K562 (cell line): ENCODE data around the gene SFTPB. TPM values are rescaled to one million over a fixed set of nuclear protein-coding genes. Genes with fewer than 3 reads are reported as not detected.

ENCODE experiments used
- ATAC-seq: fragments of 200-7000 bp; cut with Tn5 transposase; 3 replicates; pipeline ENCODE4 v1.9.1; 2020; ENCODE audit warnings: moderate library complexity
- BruUV-seq: library from RNA; stranded (reverse); fragments of 400-500 nt; replicated peaks from 2 replicates; lab custom pipeline; 2021; lab: Mats Ljungman, UMichigan
- CTCF ChIA-PET: fragments of 300-600 bp; formaldehyde crosslinking; extraction: SDS; loops from one replicate; lab custom pipeline; 2021; ENCODE audit warnings: low intra/inter-chr PET ratio; lab: Yijun Ruan, JAX
- POLR2A ChIA-PET: fragments of 300-600, 350-650 bp; sonication (Branson Sonifier 250); formaldehyde crosslinking; extraction: SDS; loops from one replicate; lab custom pipeline; 2021; ENCODE audit warnings: antibody characterized with exemption, inconsistent platforms; lab: Yijun Ruan, JAX
- DNase-seq, 4 experiments: peaks; one replicate each; pipeline versions ENCODE4 v3.0.0 to v3.0.0-alpha.2; 2011 to 2018; ENCODE audit warnings: low spot score in 3 of 4, mixed read lengths in 3 of 4; ENCODE audit errors: extremely low read depth in 1 of 4
- FAIRE-seq: peaks from 2 replicates; lab custom pipeline; 2011; peaks lifted over from hg19 to GRCh38; lab: Jason Lieb, UNC
- H2AFZ ChIP-seq: 2 replicates; pipeline ENCODE4 v1.6.0; 2011; ENCODE audit warnings: low read depth, low read length, control low read depth, inconsistent platforms
- H3K27ac ChIP-seq: fragments of 200-600 bp; 3 replicates; pipeline ENCODE4 v1.8.0; 2011; ENCODE audit warnings: low read depth, mild to moderate bottlenecking, control low read depth, inconsistent platforms, low read length, moderate library complexity, mixed read lengths; ENCODE audit errors: extremely low read depth
- H3K27me3 ChIP-seq, 2 experiments: fragments of 300-600 bp in 1 of 2; 2 replicates in 1 of 2; 3 replicates in 1 of 2; pipeline versions ENCODE4 v1.6.0 to v1.8.0; 2011; ENCODE audit warnings: inconsistent platforms in 2 of 2, low read length in 2 of 2, mild to moderate bottlenecking in 1 of 2, mixed read lengths in 1 of 2, moderate library complexity in 1 of 2; ENCODE audit not compliant: control insufficient read depth in 2 of 2, insufficient read depth in 2 of 2
- H3K36me3 ChIP-seq: fragments of 300-600 bp; 3 replicates; pipeline ENCODE4 v1.8.0; 2011; ENCODE audit warnings: mild to moderate bottlenecking, low read length, inconsistent platforms; ENCODE audit not compliant: control insufficient read depth, insufficient read depth
- H3K4me1 ChIP-seq, 2 experiments: fragments of 200-600 bp in 1 of 2; replicated peaks in 1 of 2; 2 replicates in 1 of 2; 3 replicates in 1 of 2; pipeline versions ENCODE4 v1.5.1 to v1.8.0; 2011; ENCODE audit warnings: inconsistent platforms in 2 of 2, low read length in 2 of 2, mild to moderate bottlenecking in 1 of 2, mixed read lengths in 1 of 2, moderate library complexity in 1 of 2; ENCODE audit not compliant: control insufficient read depth in 2 of 2, insufficient read depth in 2 of 2
- H3K4me2 ChIP-seq: 2 replicates; pipeline ENCODE4 v1.6.1; 2011; ENCODE audit warnings: low read length, control low read depth, inconsistent platforms, mixed read lengths; ENCODE audit not compliant: insufficient read depth
- H3K4me3 ChIP-seq: fragments of 200-600 bp; sonication (generic), shearing (Covaris generic); 2 replicates; pipeline ENCODE4 v1.5.1; 2016; ENCODE audit warnings: control low read depth, inconsistent platforms
- H3K79me2 ChIP-seq: fragments of 200-600 bp; 3 replicates; pipeline ENCODE4 v1.8.0; 2011; ENCODE audit warnings: low read length, inconsistent platforms; ENCODE audit not compliant: control insufficient read depth, insufficient read depth
- H3K9ac ChIP-seq, 2 experiments: 2 replicates each; pipeline versions ENCODE4 v1.6.0 to v1.6.1; 2011; ENCODE audit warnings: low read depth in 2 of 2, low read length in 2 of 2, control low read depth in 1 of 2, inconsistent platforms in 1 of 2, mild to moderate bottlenecking in 1 of 2, mixed read lengths in 1 of 2; ENCODE audit not compliant: insufficient read depth in 1 of 2
- H3K9me1 ChIP-seq: one replicate; pipeline ENCODE4 v1.6.0; 2011; ENCODE audit warnings: inconsistent platforms, mild to moderate bottlenecking, low read length, moderate library complexity; ENCODE audit not compliant: control insufficient read depth, insufficient read depth
- H3K9me3 ChIP-seq: replicated peaks from 2 replicates; pipeline ENCODE4 v1.5.1; 2011; ENCODE audit warnings: low read depth, low read length, inconsistent platforms; ENCODE audit not compliant: control insufficient read depth, insufficient read depth
- H4K20me1 ChIP-seq: replicated peaks from 2 replicates; pipeline ENCODE4 v1.6.1; 2011; ENCODE audit warnings: low read length, inconsistent platforms, mixed read lengths; ENCODE audit not compliant: control insufficient read depth, insufficient read depth
- ARHGAP35 ChIP-seq: fragments of 450-650 bp; IDR thresholded peaks from 2 replicates; pipeline ENCODE4 v1.6.1; 2018; ENCODE audit not compliant: partially characterized antibody
- DPF2 ChIP-seq: fragments of 450-650 bp; IDR thresholded peaks from 2 replicates; pipeline ENCODE4 v1.6.1; 2016
- FOSL1 ChIP-seq: fragments of 200-800 bp; sonication (Bioruptor generic); conservative IDR thresholded peaks from 2 replicates; pipeline ENCODE4 v1.6.1; 2016; ENCODE audit warnings: missing genetic modification characterization, missing compliant biosample characterization
- HMBOX1 ChIP-seq: sonication (generic); IDR thresholded peaks from 2 replicates; pipeline ENCODE4 v1.6.1; 2016
- JUND ChIP-seq, 2 experiments: IDR thresholded peaks; 2 replicates in 1 of 2; 3 replicates in 1 of 2; pipeline ENCODE4 v1.6.1; 2011; ENCODE audit warnings: borderline replicate concordance in 2 of 2, low read depth in 2 of 2, low read length in 2 of 2, improper control_type of control experiment in 1 of 2, missing biosample characterization in 1 of 2, missing genetic modification characterization in 1 of 2, missing genetic modification reagents in 1 of 2
- NELFE ChIP-seq: IDR thresholded peaks from 2 replicates; pipeline ENCODE4 v1.6.1; 2011; ENCODE audit warnings: mild to moderate bottlenecking; ENCODE audit not compliant: insufficient read depth, insufficient read length
- NFIC ChIP-seq: fragments of 450-650 bp; IDR thresholded peaks from 2 replicates; pipeline ENCODE4 v1.6.1; 2017; ENCODE audit warnings: mild to moderate bottlenecking, inconsistent platforms
- PRDM10 ChIP-seq: fragments of 450-650 bp; IDR thresholded peaks from 2 replicates; pipeline ENCODE4 v1.6.1; 2018; ENCODE audit not compliant: partially characterized antibody
- SP2 ChIP-seq: IDR thresholded peaks from 2 replicates; pipeline ENCODE4 v1.6.1; 2011; ENCODE audit warnings: mild to moderate bottlenecking, low read depth, low read length, moderate library complexity; ENCODE audit not compliant: poor library complexity, severe bottlenecking; ENCODE audit errors: extremely low read depth
- TEAD2 ChIP-seq: fragments of 450-650 bp; IDR thresholded peaks from 2 replicates; pipeline ENCODE4 v1.6.1; 2016; ENCODE audit warnings: missing genetic modification characterization, control low read depth, missing compliant biosample characterization
- THRA ChIP-seq: fragments of 450-650 bp; IDR thresholded peaks from 2 replicates; pipeline ENCODE4 v1.6.1; 2017; ENCODE audit warnings: mild to moderate bottlenecking, moderate library complexity
- ZNF449 ChIP-seq: fragments of 250-450 bp; sonication (Bioruptor Pico); IDR thresholded peaks from 2 replicates; pipeline ENCODE4 v1.8.0; 2022; ENCODE audit warnings: moderate library complexity, mild to moderate bottlenecking, inconsistent platforms
- WGBS: fragments of 100-300 bp; shearing (Covaris generic); methylation state at CpG from one replicate; pipeline ENCODE4 v1.1.6; 2016; ENCODE audit warnings: low coverage, mixed read lengths; ENCODE audit not compliant: insufficient coverage; ENCODE audit errors: missing lambda C conversion rate; 5-methylcytosine and 5-hydroxymethylcytosine counted together
- in situ Hi-C: fragments of 300-500 bp; cut with MboI; formaldehyde crosslinking; loops from 4 replicates; pipeline ENCODE4 v1.15.0; 2018; ENCODE audit warnings: inconsistent platforms, mixed read lengths
- intact Hi-C: fragments of 100-400 bp; cut with micrococcal nuclease; formaldehyde crosslinking; loops from 2 replicates; pipeline ENCODE4 v1.14.2; 2022
- polyA plus RNA-seq, 8 experiments: library from polyadenylated mRNA; depleted of rRNA in 4 of 8; stranded (reverse) in 5 of 8; unstranded in 3 of 8; fragments of >200 nt; fragmentation: Nextera tagmentation in 2 of 8; fragmentation: Illumina TruSeq in 1 of 8; extraction: Ambion mirVana in 2 of 8; extraction: Trizol in 1 of 8; gene quantifications; 2 replicates each; pipeline versions ENCODE4 v1.2.1 to v1.2.3, GENCODE V29; 2011 to 2014; ENCODE audit warnings: inconsistent platforms in 1 of 8, missing spikeins in 1 of 8
- total RNA-seq, 7 experiments: library from RNA; depleted of rRNA in 6 of 7; stranded (reverse); fragments of >200 nt in 6 of 7; fragmentation: Illumina TruSeq in 2 of 7; extraction: Trizol in 2 of 7; gene quantifications; 2 replicates each; pipeline versions ENCODE4 v1.2.1 to v1.2.3, GENCODE V29; 2011 to 2021; ENCODE audit warnings: low replicate concordance in 1 of 7

Gene SFTPB
- total and polyA plus RNA-seq, 9 of the 15 experiments (the other 6 are each of a cell fraction or from before 2014, with no cell fraction given), result 0.03 to 7.0 TPM; not detected in 7

- ChIA-PET POLR2A (interaction anchor here (0.6 kb wide), 1 partner anchor 39 kb away, joined by 3 read pairs; no protein-coding TSS in a partner anchor), CTCF (interaction anchor here (0.6 kb wide), 1 partner anchor 314 kb away, joined by 3 read pairs; no protein-coding TSS in a partner anchor)
- ATAC-seq (peak; percentile 83), DNase-seq (peak; percentile 53 to 72 (median 62)), FAIRE-seq (peak; percentile 92)
- H3K9me3 ChIP-seq, result no peaks in the 10 kb centered on the region
- in situ Hi-C loops, result no loop called here
- 0 out of 2 replicates have a peak, but pooled peaks cover 5% of the 10 kb centered on the region for H4K20me1 ChIP-seq
- H3K9me1 ChIP-seq, result no peaks in the 10 kb centered on the region
- BruUV-seq, result no TSS peak
- H3K9ac ChIP-seq, result peak overlapping the region in 1 of 2 experiments; percentile 75; a peak in 2 of 4 replicates
- H3K4me3 ChIP-seq, result no peak overlapping the region
- 41% methylated on average over 10 of the region's 10 CpGs for WGBS
- H3K27me3 ChIP-seq, result no peaks in the 10 kb centered on the region
- no peak overlapping the region for H2AFZ ChIP-seq
- intact Hi-C loops, result no loop called here
- no peaks in the 10 kb centered on the region for H3K36me3 ChIP-seq
- H3K4me2 ChIP-seq, result no peak overlapping the region
- no peaks in the 10 kb centered on the region for H3K79me2 ChIP-seq
- H3K4me1 ChIP-seq, result peaks cover 3 to 19% of the 10 kb centered on the region in 2 experiments; a peak in 3 of 5 replicates
- H3K27ac ChIP-seq, result no peak overlapping the region
- TF ChIP-seq THRA (no peak), ARHGAP35 (no peak), ZNF449 (CRISPR knock-in tag) (no peak), DPF2 (peak; percentile 66), HMBOX1 (peak; percentile 62; the same call in 1 of the 2 replicates), JUND (IDR thresholded peaks at IDR 0.05; ENCODE audit: borderline replicate concordance, low read depth, low read length) (peak; percentile 84), JUND (tag; IDR thresholded peaks at IDR 0.05; ENCODE audit: borderline replicate concordance, low read depth, low read length) (peak; percentile 48; the same call in 2 of the 3 replicates), FOSL1 (tag) (peak; percentile 89), PRDM10 (peak; percentile 46), NELFE (no peak), NFIC (no peak), SP2 (no peak), TEAD2 (tag) (no peak)
Measured at GRCh38 chr2:85662899-85663593, 5.0 kb downstream of the SFTPB start.
